Type B pancreatic cell (in vitro differentiated cells): ENCODE measurements around the gene GUCY1A1. TPM values are rescaled to one million over a fixed set of nuclear protein-coding genes. Genes with fewer than 3 reads are reported as not detected.

Source experiments
- DNase-seq: peaks from one replicate; pipeline ENCODE4 v3.0.0; 2021; ENCODE audit warnings: mixed read lengths; ENCODE audit not compliant: unreplicated experiment; ENCODE audit errors: extremely low spot score
- H3K27ac Mint-ChIP-seq: 2 replicates; pipeline ENCODE4 v1.8.0; 2021; ENCODE audit warnings: mild to moderate bottlenecking, mixed read lengths
- H3K27me3 Mint-ChIP-seq: 2 replicates; pipeline ENCODE4 v1.8.0; 2021; ENCODE audit warnings: mixed read lengths
- H3K36me3 Mint-ChIP-seq: 2 replicates; pipeline ENCODE4 v1.8.0; 2021; ENCODE audit warnings: mixed read lengths
- H3K4me1 Mint-ChIP-seq: one replicate; pipeline ENCODE4 v1.8.0; 2021; ENCODE audit warnings: mixed read lengths; ENCODE audit not compliant: unreplicated experiment
- H3K4me3 Mint-ChIP-seq: 2 replicates; pipeline ENCODE4 v1.8.0; 2021; ENCODE audit warnings: mild to moderate bottlenecking, mixed read lengths
- H3K9me3 Mint-ChIP-seq: 2 replicates; pipeline ENCODE4 v1.8.0; 2021; ENCODE audit warnings: mixed read lengths
- total RNA-seq: library from RNA; stranded (reverse); gene quantifications from 2 replicates; pipeline ENCODE4 v1.2.1, GENCODE V29; 2021; ENCODE audit warnings: low replicate concordance
- TF ChIP-seq, protein P1 (sequence below): fragments of 200-600 bp; sonication (generic); conservative IDR thresholded peaks from 2 replicates; pipeline ENCODE4 v1.5.0; 2021; ENCODE audit warnings: antibody characterized with exemption, mild to moderate bottlenecking

Gene GUCY1A1
- total RNA-seq, 1 donor from 2014 or later, result 6.2 TPM

GRCh38 chr4:155694100-155694785, 27.6 kb downstream of the GUCY1A1 start:
- Mint-ChIP-seq H3K4me1 (no peaks in the 10 kb centered on the region), H3K4me3 (no peak overlapping the region), H3K36me3 (peaks cover 16% of the 10 kb centered on the region), H3K27ac (no peak overlapping the region), H3K9me3 (no peaks in the 10 kb centered on the region), H3K27me3 (no peaks in the 10 kb centered on the region)
- no peak for DNase-seq
- TF ChIP-seq, protein P1, sequence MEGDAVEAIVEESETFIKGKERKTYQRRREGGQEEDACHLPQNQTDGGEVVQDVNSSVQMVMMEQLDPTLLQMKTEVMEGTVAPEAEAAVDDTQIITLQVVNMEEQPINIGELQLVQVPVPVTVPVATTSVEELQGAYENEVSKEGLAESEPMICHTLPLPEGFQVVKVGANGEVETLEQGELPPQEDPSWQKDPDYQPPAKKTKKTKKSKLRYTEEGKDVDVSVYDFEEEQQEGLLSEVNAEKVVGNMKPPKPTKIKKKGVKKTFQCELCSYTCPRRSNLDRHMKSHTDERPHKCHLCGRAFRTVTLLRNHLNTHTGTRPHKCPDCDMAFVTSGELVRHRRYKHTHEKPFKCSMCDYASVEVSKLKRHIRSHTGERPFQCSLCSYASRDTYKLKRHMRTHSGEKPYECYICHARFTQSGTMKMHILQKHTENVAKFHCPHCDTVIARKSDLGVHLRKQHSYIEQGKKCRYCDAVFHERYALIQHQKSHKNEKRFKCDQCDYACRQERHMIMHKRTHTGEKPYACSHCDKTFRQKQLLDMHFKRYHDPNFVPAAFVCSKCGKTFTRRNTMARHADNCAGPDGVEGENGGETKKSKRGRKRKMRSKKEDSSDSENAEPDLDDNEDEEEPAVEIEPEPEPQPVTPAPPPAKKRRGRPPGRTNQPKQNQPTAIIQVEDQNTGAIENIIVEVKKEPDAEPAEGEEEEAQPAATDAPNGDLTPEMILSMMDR, result no peak

GRCh38 chr4:155696226-155696625, 29.6 kb downstream of the GUCY1A1 start:
- Mint-ChIP-seq H3K4me1 (no peaks in the 10 kb centered on the region), H3K4me3 (no peak overlapping the region), H3K9me3 (peaks cover 2% of the 10 kb centered on the region), H3K27ac (no peak overlapping the region), H3K27me3 (no peaks in the 10 kb centered on the region), H3K36me3 (peaks cover 16% of the 10 kb centered on the region)
- no peak for DNase-seq
- TF ChIP-seq, protein P1, result no peak

DNA sequence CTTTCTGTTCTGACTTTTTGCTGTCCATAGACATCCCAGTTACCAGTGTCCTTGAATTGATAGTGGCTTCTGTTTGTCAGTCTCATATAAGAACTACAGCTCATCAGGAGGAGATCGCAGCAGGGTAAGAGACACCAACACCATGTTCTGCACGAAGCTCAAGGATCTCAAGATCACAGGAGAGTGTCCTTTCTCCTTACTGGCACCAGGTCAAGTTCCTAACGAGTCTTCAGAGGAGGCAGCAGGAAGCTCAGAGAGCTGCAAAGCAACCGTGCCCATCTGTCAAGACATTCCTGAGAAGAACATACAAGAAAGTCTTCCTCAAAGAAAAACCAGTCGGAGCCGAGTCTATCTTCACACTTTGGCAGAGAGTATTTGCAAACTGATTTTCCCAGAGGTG, 30.1 kb downstream of the GUCY1A1 start:
- peaks cover 16% of the 10 kb centered on the region for H3K36me3 Mint-ChIP-seq
- H3K4me3 Mint-ChIP-seq, result no peak overlapping the region
- no peak overlapping the region for H3K27ac Mint-ChIP-seq
- H3K4me1 Mint-ChIP-seq, result no peaks in the 10 kb centered on the region
- peaks cover 4% of the 10 kb centered on the region for H3K9me3 Mint-ChIP-seq
- H3K27me3 Mint-ChIP-seq, result no peaks in the 10 kb centered on the region
- TF ChIP-seq, protein P1, result no peak
- no peak for DNase-seq

- H3K36me3 Mint-ChIP-seq, result peaks cover 13% of the 10 kb centered on the region
- H3K27ac Mint-ChIP-seq, result no peak overlapping the region
- H3K9me3 Mint-ChIP-seq, result peaks cover 4% of the 10 kb centered on the region
- H3K4me3 Mint-ChIP-seq, result no peak overlapping the region
- no peak for DNase-seq
- TF ChIP-seq, protein P1, result no peak
- H3K4me1 Mint-ChIP-seq, result peaks cover 5% of the 10 kb centered on the region
- H3K27me3 Mint-ChIP-seq, result no peaks in the 10 kb centered on the region
Measured at GRCh38 chr4:155701827-155702226, 35.2 kb downstream of the GUCY1A1 start.

DNA sequence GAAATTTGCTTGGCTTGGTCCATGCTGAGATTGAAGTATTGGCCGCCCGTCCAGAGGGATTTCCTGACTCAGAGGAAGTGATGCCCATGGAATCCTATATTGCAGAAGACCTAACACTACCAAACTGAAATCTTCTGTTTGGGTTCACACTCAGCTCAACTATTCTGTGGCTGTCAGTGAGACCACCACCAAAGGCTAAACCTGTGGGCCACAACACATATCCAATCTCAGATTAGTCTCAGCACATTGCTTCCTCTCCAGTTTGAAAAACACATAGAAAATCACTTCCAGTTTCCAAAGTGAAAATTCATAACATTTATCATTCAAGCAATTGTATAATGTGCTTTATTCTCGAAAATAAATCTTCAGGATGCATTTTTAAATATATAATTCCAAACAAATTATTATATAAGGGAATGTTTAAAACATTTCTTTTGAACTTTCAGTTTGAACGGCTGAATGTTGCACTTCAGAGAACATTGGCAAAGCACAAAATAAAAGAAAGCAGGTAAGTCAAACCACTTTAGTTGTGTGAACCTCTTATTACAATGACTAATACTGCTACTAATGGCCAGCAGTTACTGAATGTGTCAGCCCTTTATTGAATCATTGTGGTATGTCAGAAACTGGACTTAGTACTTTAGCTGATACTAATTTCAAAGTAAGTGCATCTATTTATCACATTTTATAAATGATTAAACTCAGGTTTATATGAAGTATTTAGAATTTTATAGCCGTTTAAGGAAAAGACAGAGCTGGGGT, 37.0 kb downstream of the GUCY1A1 start:
- Mint-ChIP-seq H3K4me1 (peaks cover 5% of the 10 kb centered on the region), H3K4me3 (no peak overlapping the region), H3K27ac (no peak overlapping the region), H3K27me3 (no peaks in the 10 kb centered on the region), H3K9me3 (peaks cover 4% of the 10 kb centered on the region), H3K36me3 (peaks cover 2% of the 10 kb centered on the region)
- TF ChIP-seq, protein P1, result no peak
- no peak for DNase-seq
